Neural progenitor cell (in vitro differentiated cells): ENCODE data around the gene LMCD1. TPM values are rescaled to one million over a fixed set of nuclear protein-coding genes. Genes with fewer than 3 reads are reported as not detected.

ENCODE experiments used
- DNase-seq: peaks from one replicate; pipeline ENCODE4 v3.0.0-alpha.2; 2016; ENCODE audit warnings: low spot score
- H2AFZ ChIP-seq: fragments of 200-600 bp; sonication (generic); replicated peaks from 2 replicates; pipeline ENCODE4 v1.6.1; 2016; ENCODE audit warnings: antibody characterized with exemption
- H3F3A ChIP-seq: fragments of 200-600 bp; sonication (generic); 2 replicates; pipeline ENCODE4 v1.6.1; 2016; ENCODE audit warnings: antibody characterized with exemption, low read depth
- H3K27ac ChIP-seq: fragments of 200-600 bp; sonication (generic); 2 replicates; pipeline ENCODE4 v1.5.1; 2016; ENCODE audit warnings: mild to moderate bottlenecking
- H3K27me3 ChIP-seq: fragments of 200-600 bp; sonication (generic); 2 replicates; pipeline ENCODE4 v1.6.1; 2016; ENCODE audit warnings: mild to moderate bottlenecking, moderate library complexity
- H3K36me3 ChIP-seq: fragments of 200-600 bp; sonication (generic); 2 replicates; pipeline ENCODE4 v1.5.1; 2016
- H3K4me1 ChIP-seq: fragments of 200-600 bp; sonication (generic); 2 replicates; pipeline ENCODE4 v1.6.1; 2016; ENCODE audit warnings: mixed run types
- H3K4me2 ChIP-seq: fragments of 200-600 bp; sonication (generic); 2 replicates; pipeline ENCODE4 v1.6.1; 2016
- H3K4me3 ChIP-seq: fragments of 200-600 bp; sonication (generic); 2 replicates; pipeline ENCODE4 v1.5.1; 2016
- H3K79me2 ChIP-seq: fragments of 200-600 bp; sonication (generic); 2 replicates; pipeline ENCODE4 v1.6.1; 2016; ENCODE audit warnings: low read depth
- H3K9ac ChIP-seq: fragments of 200-600 bp; sonication (generic); 2 replicates; pipeline ENCODE4 v1.6.1; 2016
- H3K9me3 ChIP-seq: fragments of 200-600 bp; sonication (generic); 2 replicates; pipeline ENCODE4 v1.5.1; 2016; ENCODE audit warnings: low read depth
- H4K20me1 ChIP-seq: fragments of 200-600 bp; sonication (generic); 2 replicates; pipeline ENCODE4 v1.6.1; 2016; ENCODE audit warnings: low read depth
- H3K27ac Mint-ChIP-seq: 3 replicates; pipeline ENCODE4 v1.8.0; 2021; ENCODE audit warnings: mixed read lengths
- H3K27me3 Mint-ChIP-seq: 2 replicates; pipeline ENCODE4 v1.8.0; 2022; ENCODE audit warnings: low read depth, mild to moderate bottlenecking, inconsistent platforms, moderate library complexity, mixed read lengths; ENCODE audit not compliant: insufficient read depth
- H3K36me3 Mint-ChIP-seq: 3 replicates; pipeline ENCODE4 v1.8.0; 2021; ENCODE audit warnings: mixed read lengths
- H3K4me1 Mint-ChIP-seq: 3 replicates; pipeline ENCODE4 v1.8.0; 2021; ENCODE audit warnings: mixed read lengths
- H3K4me3 Mint-ChIP-seq: 3 replicates; pipeline ENCODE4 v1.8.0; 2021; ENCODE audit warnings: mild to moderate bottlenecking, moderate library complexity, mixed read lengths
- H3K9me3 Mint-ChIP-seq: 3 replicates; pipeline ENCODE4 v1.8.0; 2020; ENCODE audit warnings: mixed read lengths
- EZH2 ChIP-seq: fragments of 200-600 bp; sonication (generic); IDR thresholded peaks from 2 replicates; pipeline ENCODE4 v1.6.1; 2017; ENCODE audit warnings: antibody characterized with exemption, mild to moderate bottlenecking, moderate library complexity
- EZH2phosphoT487 ChIP-seq: fragments of 200-600 bp; sonication (generic); IDR thresholded peaks from 2 replicates; pipeline ENCODE4 v1.6.1; 2017; ENCODE audit warnings: antibody characterized with exemption
- total RNA-seq: library from RNA; depleted of rRNA; stranded (reverse); fragments of >200 nt; gene quantifications from 2 replicates; pipeline ENCODE4 v1.2.3, GENCODE V29; 2015; ENCODE audit warnings: low replicate concordance
- TF ChIP-seq, protein P1 (sequence below): fragments of 200-600 bp; sonication (generic); IDR thresholded peaks from 2 replicates; pipeline ENCODE4 v1.5.1; 2017; ENCODE audit warnings: antibody characterized with exemption, mild to moderate bottlenecking

The LMCD1 gene
- total RNA-seq, 1 donor from 2014 or later: not detected

DNA sequence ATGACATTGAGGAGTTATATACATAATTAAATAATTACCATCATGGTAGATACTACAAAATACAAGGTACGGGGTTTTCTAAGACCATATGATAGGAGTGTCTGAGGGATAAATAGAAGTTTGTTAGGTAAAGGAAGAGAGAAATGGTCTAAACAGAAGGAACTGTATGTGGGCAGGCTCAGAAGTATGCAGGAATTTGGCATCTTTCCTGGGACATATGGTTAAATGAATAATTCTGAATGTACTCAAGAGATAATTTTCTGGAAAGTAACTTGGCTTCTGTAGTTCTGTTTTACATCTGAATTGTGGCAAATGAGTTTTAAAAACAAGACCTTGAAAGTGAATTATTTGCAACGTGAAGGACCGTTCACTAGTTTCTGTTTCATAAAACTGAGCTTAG is 17.5 kb downstream of the LMCD1 start:
- peaks cover 30% of the 10 kb centered on the region for H3K4me1 Mint-ChIP-seq
- H3K27ac ChIP-seq: no peak overlapping the region
- H3K27ac Mint-ChIP-seq: no peak overlapping the region

DNA sequence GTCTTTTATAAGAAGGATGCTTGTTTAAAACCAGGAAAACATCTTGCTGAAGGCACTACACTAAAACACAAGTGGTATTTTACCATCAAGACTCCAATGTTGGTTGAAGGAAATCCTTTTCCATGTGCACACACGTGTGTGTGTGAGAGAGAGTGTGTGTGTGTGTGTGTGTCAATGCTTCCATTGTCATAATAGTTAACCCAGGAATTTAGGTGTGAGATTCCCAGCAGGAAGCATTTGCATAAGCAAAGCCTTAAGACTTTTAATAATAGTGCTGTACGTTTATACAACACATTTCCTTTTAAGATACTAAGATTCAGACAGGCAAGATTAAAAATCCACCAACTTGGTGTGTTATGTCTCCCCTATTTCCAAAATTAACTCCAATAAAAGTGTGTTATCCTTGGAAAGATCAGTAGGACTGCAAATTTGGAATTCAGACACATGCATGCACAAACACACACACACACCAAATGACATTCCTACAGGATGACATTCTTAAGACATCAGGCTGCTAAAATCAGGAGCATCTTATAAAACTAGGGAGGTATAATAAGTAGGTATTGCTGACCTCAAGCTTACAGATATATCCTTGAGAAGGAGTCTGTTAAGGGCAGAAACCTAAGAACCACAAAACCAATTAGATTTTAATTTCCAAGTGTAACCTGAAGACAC is 18.3 kb downstream of the LMCD1 start:
- Mint-ChIP-seq H3K4me1 (peaks cover 30% of the 10 kb centered on the region), H3K4me3 (no peak overlapping the region), H3K27me3 (peaks cover 2% of the 10 kb centered on the region), H3K27ac (no peak overlapping the region), H3K9me3 (peaks cover 3% of the 10 kb centered on the region), H3K36me3 (peaks cover 9% of the 10 kb centered on the region)
- Histone ChIP-seq H3K9ac (no peak overlapping the region), H3K79me2 (no peaks in the 10 kb centered on the region), H3K4me1 (peaks cover 18% of the 10 kb centered on the region), H3K9me3 (no peaks in the 10 kb centered on the region), H3K4me3 (no peak overlapping the region), H3F3A (peaks cover 8% of the 10 kb centered on the region), H3K4me2 (peak overlapping the region; percentile 19), H3K27ac (no peak overlapping the region), H2AFZ (no peak overlapping the region), H4K20me1 (no peaks in the 10 kb centered on the region), H3K27me3 (no peaks in the 10 kb centered on the region), H3K36me3 (no peaks in the 10 kb centered on the region)
- TF ChIP-seq EZH2phosphoT487 (no peak), EZH2 (no peak)
- TF ChIP-seq, protein P1, sequence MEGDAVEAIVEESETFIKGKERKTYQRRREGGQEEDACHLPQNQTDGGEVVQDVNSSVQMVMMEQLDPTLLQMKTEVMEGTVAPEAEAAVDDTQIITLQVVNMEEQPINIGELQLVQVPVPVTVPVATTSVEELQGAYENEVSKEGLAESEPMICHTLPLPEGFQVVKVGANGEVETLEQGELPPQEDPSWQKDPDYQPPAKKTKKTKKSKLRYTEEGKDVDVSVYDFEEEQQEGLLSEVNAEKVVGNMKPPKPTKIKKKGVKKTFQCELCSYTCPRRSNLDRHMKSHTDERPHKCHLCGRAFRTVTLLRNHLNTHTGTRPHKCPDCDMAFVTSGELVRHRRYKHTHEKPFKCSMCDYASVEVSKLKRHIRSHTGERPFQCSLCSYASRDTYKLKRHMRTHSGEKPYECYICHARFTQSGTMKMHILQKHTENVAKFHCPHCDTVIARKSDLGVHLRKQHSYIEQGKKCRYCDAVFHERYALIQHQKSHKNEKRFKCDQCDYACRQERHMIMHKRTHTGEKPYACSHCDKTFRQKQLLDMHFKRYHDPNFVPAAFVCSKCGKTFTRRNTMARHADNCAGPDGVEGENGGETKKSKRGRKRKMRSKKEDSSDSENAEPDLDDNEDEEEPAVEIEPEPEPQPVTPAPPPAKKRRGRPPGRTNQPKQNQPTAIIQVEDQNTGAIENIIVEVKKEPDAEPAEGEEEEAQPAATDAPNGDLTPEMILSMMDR: no peak
- DNase-seq: no peak

More for the DNA sequence above, 17.5 kb downstream of the LMCD1 start:
- Histone ChIP-seq H4K20me1 (no peaks in the 10 kb centered on the region), H3K4me3 (no peak overlapping the region), H3K27me3 (no peaks in the 10 kb centered on the region), H3F3A (peaks cover 8% of the 10 kb centered on the region), H3K4me2 (no peak overlapping the region), H3K9me3 (no peaks in the 10 kb centered on the region), H3K4me1 (peaks cover 18% of the 10 kb centered on the region), H2AFZ (no peak overlapping the region), H3K79me2 (no peaks in the 10 kb centered on the region), H3K9ac (no peak overlapping the region), H3K36me3 (no peaks in the 10 kb centered on the region)
- no peak for DNase-seq
- Mint-ChIP-seq H3K4me3 (no peak overlapping the region), H3K36me3 (peaks cover 13% of the 10 kb centered on the region), H3K9me3 (peaks cover 3% of the 10 kb centered on the region), H3K27me3 (peaks cover 2% of the 10 kb centered on the region)
- TF ChIP-seq EZH2phosphoT487 (no peak), EZH2 (no peak)
- TF ChIP-seq, protein P1: no peak

DNA sequence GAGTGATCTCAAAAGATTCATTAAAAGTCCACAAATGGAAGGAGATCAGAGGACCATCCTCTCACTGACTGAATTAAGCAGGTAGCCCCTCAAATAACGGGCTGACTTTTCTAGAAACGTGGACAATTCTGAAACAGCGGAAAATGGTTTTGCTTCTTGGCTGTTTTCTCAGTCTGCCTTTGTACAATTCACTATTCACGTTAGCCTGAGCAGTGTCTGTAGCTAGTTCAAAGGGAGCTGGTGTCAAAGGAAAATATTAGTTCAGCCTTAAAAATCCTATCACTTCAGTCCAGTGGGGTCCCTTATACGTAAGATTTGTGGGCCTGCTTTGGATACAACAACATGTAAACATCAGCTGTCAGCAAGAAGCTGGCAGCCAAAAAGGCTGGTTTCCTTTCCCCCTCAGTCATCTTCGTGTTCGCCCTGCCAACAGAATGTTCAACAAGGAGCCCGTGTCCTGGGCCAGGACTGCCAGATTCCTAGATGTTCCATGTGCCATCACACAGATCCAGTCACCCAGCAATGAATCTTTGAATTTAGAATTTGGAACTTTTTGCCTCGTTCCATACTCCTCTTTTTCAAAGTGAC is 19.3 kb downstream of the LMCD1 start:
- DNase-seq: no peak
- Mint-ChIP-seq H3K27ac (peak overlapping the region; percentile 12), H3K4me3 (no peak overlapping the region), H3K36me3 (peaks cover 5% of the 10 kb centered on the region), H3K4me1 (peaks cover 30% of the 10 kb centered on the region), H3K27me3 (peaks cover 2% of the 10 kb centered on the region), H3K9me3 (peaks cover 3% of the 10 kb centered on the region)
- Histone ChIP-seq H3K4me3 (no peak overlapping the region), H3K36me3 (no peaks in the 10 kb centered on the region), H3F3A (peaks cover 8% of the 10 kb centered on the region), H3K27ac (no peak overlapping the region), H3K79me2 (no peaks in the 10 kb centered on the region), H3K4me1 (peaks cover 18% of the 10 kb centered on the region), H3K4me2 (peak overlapping the region; percentile 19), H3K9ac (no peak overlapping the region), H2AFZ (no peak overlapping the region), H3K9me3 (no peaks in the 10 kb centered on the region), H3K27me3 (no peaks in the 10 kb centered on the region), H4K20me1 (no peaks in the 10 kb centered on the region)
- no peak for TF ChIP-seq EZH2phosphoT487

DNA sequence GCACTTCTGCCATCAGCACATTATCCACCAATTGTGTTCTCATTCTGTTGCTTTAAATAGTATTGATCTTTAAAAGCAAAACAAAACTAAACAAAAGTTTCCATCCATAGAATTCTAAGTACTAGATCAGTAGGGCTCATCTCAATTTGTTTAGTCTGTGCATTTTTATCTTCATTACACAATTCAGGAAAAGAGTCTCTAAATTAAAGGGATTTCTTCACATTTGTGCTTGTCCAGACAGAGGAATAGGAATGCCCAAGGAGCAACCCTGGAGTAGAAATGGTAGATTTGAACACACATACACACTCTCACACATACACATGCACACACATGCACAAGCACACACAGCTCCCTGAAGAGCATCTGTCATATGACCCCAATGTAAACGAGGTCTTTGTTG is 21.4 kb downstream of the LMCD1 start:
- no peak overlapping the region for H3K27ac ChIP-seq
- TF ChIP-seq, protein P1: no peak
- TF ChIP-seq EZH2: no peak
- no peak for TF ChIP-seq EZH2phosphoT487
- H3K27me3 Mint-ChIP-seq: peaks cover 4% of the 10 kb centered on the region
- no peak for DNase-seq
- peaks cover 8% of the 10 kb centered on the region for H3F3A ChIP-seq
- H3K4me3 ChIP-seq: no peak overlapping the region
- H3K4me1 Mint-ChIP-seq: peaks cover 34% of the 10 kb centered on the region
- H3K9me3 ChIP-seq: no peaks in the 10 kb centered on the region
- H3K79me2 ChIP-seq: no peaks in the 10 kb centered on the region
- peaks cover 5% of the 10 kb centered on the region for H3K36me3 Mint-ChIP-seq
- no peak overlapping the region for H3K9ac ChIP-seq
- no peak overlapping the region for H3K27ac Mint-ChIP-seq
- H4K20me1 ChIP-seq: no peaks in the 10 kb centered on the region
- no peak overlapping the region for H3K4me2 ChIP-seq
- H3K9me3 Mint-ChIP-seq: peaks cover 3% of the 10 kb centered on the region
- H3K4me3 Mint-ChIP-seq: no peak overlapping the region
- H3K27me3 ChIP-seq: no peaks in the 10 kb centered on the region
- H3K4me1 ChIP-seq: peaks cover 18% of the 10 kb centered on the region
- H3K36me3 ChIP-seq: no peaks in the 10 kb centered on the region
- no peak overlapping the region for H2AFZ ChIP-seq
